ENCODE measurements around the gene ALKBH1.
"Not testable (repeated sequence)": the region's sequence is repeated elsewhere in the genome, so short reads cannot be mapped to it uniquely, and the experiment has no call there.

GRCh38 chr14:77635466-77635865, 72.4 kb downstream of the ALKBH1 start:
- not testable (repeated sequence) for TF ChIP-seq CTCF (IDR thresholded peaks at IDR 0.05; ENCODE audit: poor library complexity, severe bottlenecking); TAF1 (IDR thresholded peaks at IDR 0.05; ENCODE audit: low read depth); EZH2 (IDR thresholded peaks at IDR 0.05; ENCODE audit: borderline replicate concordance, insufficient read depth, low read length, poor library complexity, severe bottlenecking); EP300 (conservative IDR thresholded peaks at IDR 0.05; ENCODE audit: poor library complexity, severe bottlenecking); SMC3 (conservative IDR thresholded peaks at IDR 0.05; ENCODE audit: poor library complexity); POLR2AphosphoS5 (IDR thresholded peaks at IDR 0.05)

All from neural cell (in vitro differentiated cells).